ENCODE results near the gene UBA7. TPM values are rescaled to one million over a fixed set of nuclear protein-coding genes. Genes with fewer than 3 reads are reported as not detected.
A peak's percentile ranks its signal among the peaks of the same experiment; 100 is the strongest.

UBA7 gene
- total RNA-seq, 4 donors from 2014 or later: 155 to 349 (median 263) TPM

GRCh38 chr3:49772703-49773102, 41.0 kb downstream of the UBA7 start:
- H3K27me3 ChIP-seq: no peaks in the 10 kb centered on the region
- no peaks in the 10 kb centered on the region for H3K4me1 ChIP-seq
- no peaks in the 10 kb centered on the region for H3K9me3 ChIP-seq
- no peak overlapping the region for H3K27ac ChIP-seq
- TF ChIP-seq CTCF (IDR thresholded peaks at IDR 0.05): no peak
- no peak for TF ChIP-seq POLR2A (IDR thresholded peaks at IDR 0.05)
- H3K36me3 ChIP-seq: peaks cover 0 to 22% (median 0%) of the 10 kb centered on the region in 3 donors
- no peak overlapping the region for H3K4me3 ChIP-seq
- DNase-seq: peak in 1 of 3 donors; percentile 4

- Histone ChIP-seq H3K9me3 (no peaks in the 10 kb centered on the region), H3K4me3 (no peak overlapping the region), H3K4me1 (no peaks in the 10 kb centered on the region), H3K36me3 (peaks cover 0 to 9% (median 0%) of the 10 kb centered on the region in 3 donors), H3K27me3 (no peaks in the 10 kb centered on the region), H3K27ac (no peak overlapping the region)
- TF ChIP-seq CTCF (IDR thresholded peaks at IDR 0.05) (no peak), POLR2A (IDR thresholded peaks at IDR 0.05) (no peak)
- no peak for DNase-seq
These were observed 42.3 kb downstream of the UBA7 start for GRCh38 chr3:49771340-49771938.

- H3K4me1 ChIP-seq: no peaks in the 10 kb centered on the region
- no peak overlapping the region for H3K27ac ChIP-seq
- peak in 1 of 3 donors; percentile 14 for DNase-seq
- H3K36me3 ChIP-seq: peaks cover 0 to 6% (median 0%) of the 10 kb centered on the region in 3 donors
- no peaks in the 10 kb centered on the region for H3K9me3 ChIP-seq
- H3K27me3 ChIP-seq: no peaks in the 10 kb centered on the region
- no peak for TF ChIP-seq POLR2A (IDR thresholded peaks at IDR 0.05)
- TF ChIP-seq CTCF (IDR thresholded peaks at IDR 0.05): no peak
- H3K4me3 ChIP-seq: no peak overlapping the region
These were observed 43.8 kb downstream of the UBA7 start for GRCh38 chr3:49769926-49770325.

- no peak overlapping the region for H3K27ac ChIP-seq
- H3K27me3 ChIP-seq: no peaks in the 10 kb centered on the region
- no peak for TF ChIP-seq CTCF (IDR thresholded peaks at IDR 0.05)
- TF ChIP-seq POLR2A (IDR thresholded peaks at IDR 0.05): no peak
- DNase-seq: no peak
- H3K4me3 ChIP-seq: no peak overlapping the region
- H3K36me3 ChIP-seq: peaks cover 0 to 6% (median 0%) of the 10 kb centered on the region in 3 donors
- no peaks in the 10 kb centered on the region for H3K4me1 ChIP-seq
- H3K9me3 ChIP-seq: no peaks in the 10 kb centered on the region
These were observed 44.4 kb downstream of the UBA7 start for GRCh38 chr3:49769286-49769915.

- H3K9me3 ChIP-seq: no peaks in the 10 kb centered on the region
- no peaks in the 10 kb centered on the region for H3K27me3 ChIP-seq
- no peak for DNase-seq
- no peaks in the 10 kb centered on the region for H3K4me1 ChIP-seq
- TF ChIP-seq POLR2A (IDR thresholded peaks at IDR 0.05) (no peak), CTCF (IDR thresholded peaks at IDR 0.05) (no peak)
- no peak overlapping the region for H3K27ac ChIP-seq
- H3K36me3 ChIP-seq: peaks cover 0 to 4% (median 0%) of the 10 kb centered on the region in 3 donors
- no peak overlapping the region for H3K4me3 ChIP-seq
These were observed 49.8 kb downstream of the UBA7 start for GRCh38 chr3:49763981-49764380.
